Thoracic aorta (tissue), 2 donors: ENCODE data around the gene HES3. TPM values are rescaled to one million over a fixed set of nuclear protein-coding genes. Genes with fewer than 3 reads are reported as not detected.

Experiments used
- ATAC-seq: fragments of 150-250 bp; one replicate; pipeline ENCODE4 v1.8.0; 2017; ENCODE audit warnings: low read depth; ENCODE audit not compliant: insufficient number of reproducible peaks, low FRiP score
- DNase-seq: peaks from one replicate; pipeline ENCODE4 v3.0.0-alpha.2; 2020; ENCODE audit warnings: low spot score
- H3K27ac ChIP-seq, 2 donors: fragments of 200-600 bp; sonication (generic); 1 replicate in 1 of 2; 2 replicates in 1 of 2; pipeline ENCODE4 v1.5.1; 2016; ENCODE audit warnings: mild to moderate bottlenecking in 2 of 2, moderate library complexity in 2 of 2
- H3K27me3 ChIP-seq: fragments of 200-600 bp; sonication (generic); replicated peaks from 2 replicates; pipeline ENCODE4 v1.6.0; 2016; ENCODE audit warnings: mild to moderate bottlenecking; ENCODE audit not compliant: insufficient read depth
- H3K36me3 ChIP-seq: fragments of 200-600 bp; sonication (generic); one replicate; pipeline ENCODE4 v1.5.1; 2016
- H3K4me1 ChIP-seq, 2 donors: fragments of 200-600 bp; sonication (generic); 1 replicate in 1 of 2; 2 replicates in 1 of 2; pipeline versions ENCODE4 v1.5.1 to v1.6.0; 2016; ENCODE audit warnings: low read depth in 2 of 2, mild to moderate bottlenecking in 1 of 2; ENCODE audit not compliant: control insufficient read depth in 1 of 2
- H3K4me3 ChIP-seq: fragments of 200-600 bp; sonication (generic); 2 replicates; pipeline ENCODE4 v1.5.1; 2016; ENCODE audit warnings: mild to moderate bottlenecking
- H3K9me3 ChIP-seq: fragments of 200-600 bp; sonication (generic); 2 replicates; pipeline ENCODE4 v1.5.1; 2016
- total RNA-seq, 2 donors: library from RNA; depleted of rRNA; stranded (reverse); fragments of >200 nt; gene quantifications; one replicate each; pipeline versions ENCODE4 v1.1.0 to v1.2.3, GENCODE V29; 2016
- TF ChIP-seq, protein P1 (sequence below): fragments of 200-600 bp; sonication (generic); IDR thresholded peaks from one replicate; pipeline ENCODE4 v1.5.1; 2019; ENCODE audit warnings: antibody characterized with exemption

The HES3 gene
- total RNA-seq, 2 donors from 2014 or later: not detected

DNA sequence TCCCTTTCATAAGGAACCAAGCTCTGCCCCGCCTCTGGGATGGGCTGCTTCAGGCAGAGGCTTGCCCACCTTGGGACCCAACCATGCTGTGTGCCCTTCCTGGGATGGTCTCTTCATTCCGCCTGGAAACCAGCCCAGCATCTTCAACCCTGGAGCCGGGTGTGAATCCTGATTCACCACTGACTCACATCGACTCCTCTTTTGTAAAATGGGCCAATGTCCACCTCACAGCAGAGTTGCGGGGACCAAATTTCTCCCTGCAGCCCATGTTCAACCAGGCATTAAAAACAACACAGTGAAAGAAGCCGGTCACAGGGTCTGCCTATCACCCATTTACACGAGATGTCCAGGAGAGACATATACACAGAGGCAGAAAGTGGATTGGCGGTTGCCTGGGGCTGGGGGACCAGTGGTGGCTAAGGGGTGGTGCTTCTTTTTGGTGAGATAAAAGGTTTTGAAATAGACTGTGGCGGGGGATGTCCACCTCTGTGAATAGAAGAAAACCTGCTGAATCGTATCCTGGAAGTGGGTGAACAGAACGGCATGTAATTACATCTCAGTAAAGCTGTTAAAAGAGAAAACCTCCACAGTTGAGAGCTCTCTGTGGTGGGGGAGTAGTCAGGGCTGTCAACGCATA, 23.8 kb downstream of the HES3 start:
- H3K27ac ChIP-seq: no peak overlapping the region
- no peaks in the 10 kb centered on the region for H3K27me3 ChIP-seq
- H3K4me1 ChIP-seq: peaks cover 0 to 7% of the 10 kb centered on the region in 2 donors
- DNase-seq (no peak), ATAC-seq (no peak)
- H3K36me3 ChIP-seq: no peaks in the 10 kb centered on the region
- H3K9me3 ChIP-seq: no peaks in the 10 kb centered on the region
- no peak overlapping the region for H3K4me3 ChIP-seq
- TF ChIP-seq, protein P1, sequence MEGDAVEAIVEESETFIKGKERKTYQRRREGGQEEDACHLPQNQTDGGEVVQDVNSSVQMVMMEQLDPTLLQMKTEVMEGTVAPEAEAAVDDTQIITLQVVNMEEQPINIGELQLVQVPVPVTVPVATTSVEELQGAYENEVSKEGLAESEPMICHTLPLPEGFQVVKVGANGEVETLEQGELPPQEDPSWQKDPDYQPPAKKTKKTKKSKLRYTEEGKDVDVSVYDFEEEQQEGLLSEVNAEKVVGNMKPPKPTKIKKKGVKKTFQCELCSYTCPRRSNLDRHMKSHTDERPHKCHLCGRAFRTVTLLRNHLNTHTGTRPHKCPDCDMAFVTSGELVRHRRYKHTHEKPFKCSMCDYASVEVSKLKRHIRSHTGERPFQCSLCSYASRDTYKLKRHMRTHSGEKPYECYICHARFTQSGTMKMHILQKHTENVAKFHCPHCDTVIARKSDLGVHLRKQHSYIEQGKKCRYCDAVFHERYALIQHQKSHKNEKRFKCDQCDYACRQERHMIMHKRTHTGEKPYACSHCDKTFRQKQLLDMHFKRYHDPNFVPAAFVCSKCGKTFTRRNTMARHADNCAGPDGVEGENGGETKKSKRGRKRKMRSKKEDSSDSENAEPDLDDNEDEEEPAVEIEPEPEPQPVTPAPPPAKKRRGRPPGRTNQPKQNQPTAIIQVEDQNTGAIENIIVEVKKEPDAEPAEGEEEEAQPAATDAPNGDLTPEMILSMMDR: no peak

DNA sequence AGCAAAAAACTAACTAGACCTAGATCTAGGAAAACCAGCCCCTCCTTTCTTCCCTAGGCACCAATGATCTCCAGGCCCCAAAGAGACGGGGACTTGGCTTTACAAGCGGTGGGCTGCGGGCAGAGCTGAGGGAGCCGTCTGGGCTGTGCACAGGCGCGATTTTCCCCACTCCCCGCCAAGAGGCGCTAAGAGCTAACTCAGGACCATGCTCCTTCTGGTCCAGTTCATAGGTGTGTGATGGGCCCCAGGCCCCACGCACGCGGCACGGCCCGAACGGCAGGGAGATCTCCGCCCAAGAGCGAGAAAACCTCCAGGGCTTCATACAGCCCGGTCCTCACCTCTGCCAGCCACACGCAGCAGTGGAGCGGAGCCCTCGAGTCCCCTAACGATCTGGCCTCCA, 24.4 kb downstream of the HES3 start:
- no peaks in the 10 kb centered on the region for H3K27me3 ChIP-seq
- no peaks in the 10 kb centered on the region for H3K36me3 ChIP-seq
- peaks cover 0 to under 1% of the 10 kb centered on the region in 2 donors for H3K4me1 ChIP-seq
- no peak overlapping the region for H3K27ac ChIP-seq
- TF ChIP-seq, protein P1: no peak
- ATAC-seq (no peak), DNase-seq (no peak)
- H3K9me3 ChIP-seq: no peaks in the 10 kb centered on the region
- H3K4me3 ChIP-seq: no peak overlapping the region

DNA sequence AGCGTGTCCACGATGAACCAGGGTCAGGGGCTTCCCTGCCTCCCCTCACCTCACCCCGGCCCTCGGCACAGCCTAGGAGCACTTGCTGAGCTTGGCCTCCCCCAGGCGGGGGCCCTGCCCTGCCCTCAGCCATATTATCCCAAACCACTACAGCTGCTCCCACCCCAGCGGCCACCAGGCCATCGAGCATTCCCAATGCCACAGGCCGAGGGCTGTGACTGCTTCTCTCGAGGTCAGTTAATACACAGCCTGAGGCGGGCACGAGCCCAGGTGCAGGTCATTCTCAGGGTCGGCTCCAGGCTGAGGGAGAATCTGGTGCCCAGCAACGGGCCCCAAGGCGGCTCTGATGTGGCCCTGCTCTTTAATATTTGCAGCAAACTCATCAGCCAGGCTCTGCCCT, 25.3 kb downstream of the HES3 start:
- no peak overlapping the region for H3K4me3 ChIP-seq
- H3K4me1 ChIP-seq: no peaks in the 10 kb centered on the region
- DNase-seq: no peak
- no peaks in the 10 kb centered on the region for H3K36me3 ChIP-seq
- no peaks in the 10 kb centered on the region for H3K27me3 ChIP-seq
- H3K27ac ChIP-seq: no peak overlapping the region
- TF ChIP-seq, protein P1: no peak
- H3K9me3 ChIP-seq: no peaks in the 10 kb centered on the region
- ATAC-seq: no peak

DNA sequence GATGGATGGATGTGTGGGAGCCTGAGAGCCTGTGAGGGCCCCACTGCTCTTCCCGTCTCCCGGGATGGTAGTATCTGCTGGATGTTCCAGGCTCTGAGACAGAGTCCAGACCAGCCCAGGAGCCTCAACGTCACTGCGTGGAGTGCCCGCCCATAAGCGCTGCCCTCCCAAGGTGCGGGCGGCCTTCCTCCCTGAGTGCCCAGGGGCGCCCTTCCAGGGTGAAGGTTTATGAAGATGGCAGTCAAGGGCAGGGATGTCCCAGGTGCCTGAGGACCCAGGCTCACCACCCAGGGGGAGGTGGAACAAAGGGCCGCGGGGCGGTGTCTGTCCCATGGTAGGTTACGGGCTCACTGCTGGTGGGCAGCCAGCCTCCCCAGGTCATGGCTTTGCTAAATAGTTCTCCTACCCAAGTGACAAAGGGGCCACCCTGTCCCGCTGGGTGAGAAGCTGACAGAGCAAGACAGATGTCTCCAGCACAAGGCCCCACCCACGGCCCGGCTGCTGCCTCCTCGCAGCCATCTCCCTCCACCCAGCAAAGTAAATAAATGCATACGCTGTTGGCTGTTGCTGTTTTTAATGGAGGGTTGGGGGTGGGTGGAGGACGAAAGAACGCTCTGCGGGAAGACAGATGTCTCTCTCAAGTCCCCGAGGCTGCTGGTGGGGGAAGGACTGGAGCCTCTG, 25.9 kb downstream of the HES3 start:
- H3K9me3 ChIP-seq: no peaks in the 10 kb centered on the region
- H3K4me3 ChIP-seq: no peak overlapping the region
- no peaks in the 10 kb centered on the region for H3K27me3 ChIP-seq
- H3K36me3 ChIP-seq: no peaks in the 10 kb centered on the region
- TF ChIP-seq, protein P1: no peak
- H3K4me1 ChIP-seq: no peaks in the 10 kb centered on the region
- H3K27ac ChIP-seq: no peak overlapping the region
- ATAC-seq: no peak
- DNase-seq: no peak

DNA sequence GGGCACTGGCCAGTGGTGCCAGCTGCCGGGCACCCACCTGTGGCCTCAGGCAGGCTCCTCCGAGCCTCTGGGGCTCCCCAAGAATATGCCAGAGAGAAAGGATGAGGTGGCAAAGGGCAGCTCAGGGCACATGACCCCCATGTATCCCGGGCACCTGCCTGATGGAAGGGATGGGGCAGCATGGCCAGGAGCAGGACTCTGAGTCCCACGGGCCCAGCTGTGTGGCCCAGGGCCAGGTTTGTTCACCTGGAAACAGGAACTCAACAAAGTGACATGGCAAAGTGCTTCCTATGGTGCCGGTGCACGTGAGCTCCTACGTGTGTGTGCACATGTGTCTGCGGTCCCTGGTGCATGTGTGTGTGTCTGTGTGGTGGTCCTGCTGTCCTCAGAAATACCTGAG, 26.4 kb downstream of the HES3 start:
- no peaks in the 10 kb centered on the region for H3K27me3 ChIP-seq
- H3K36me3 ChIP-seq: no peaks in the 10 kb centered on the region
- DNase-seq (no peak), ATAC-seq (no peak)
- no peak overlapping the region for H3K27ac ChIP-seq
- no peaks in the 10 kb centered on the region for H3K4me1 ChIP-seq
- TF ChIP-seq, protein P1: no peak
- no peaks in the 10 kb centered on the region for H3K9me3 ChIP-seq
- no peak overlapping the region for H3K4me3 ChIP-seq
